Trophoblast cell (in vitro differentiated cells and primary cell): ENCODE measurements around the gene SNRPB. TPM values are rescaled to one million over a fixed set of nuclear protein-coding genes. Genes with fewer than 3 reads are reported as not detected.
A peak's percentile ranks its signal among the peaks of the same experiment; 100 is the strongest.

Source experiments
- DNase-seq, 2 donors: peaks; one replicate each; pipeline ENCODE4 v3.0.0-alpha.2; 2016
- H2AFZ ChIP-seq: 2 replicates; pipeline ENCODE4 v1.6.1; 2013; ENCODE audit warnings: low read length, moderate library complexity, mild to moderate bottlenecking; ENCODE audit not compliant: insufficient read depth, poor library complexity
- H2AK5ac ChIP-seq: 2 replicates; pipeline ENCODE4 v1.6.1; 2013; ENCODE audit warnings: mild to moderate bottlenecking, low read length
- H2BK120ac ChIP-seq: 2 replicates; pipeline ENCODE4 v1.6.1; 2013; ENCODE audit warnings: low read length, mild to moderate bottlenecking, moderate library complexity; ENCODE audit not compliant: insufficient read depth, poor library complexity
- H2BK12ac ChIP-seq: 2 replicates; pipeline ENCODE4 v1.6.1; 2013; ENCODE audit warnings: mild to moderate bottlenecking, low read length, moderate library complexity
- H2BK5ac ChIP-seq: 2 replicates; pipeline ENCODE4 v1.6.1; 2013; ENCODE audit warnings: low read length, low read depth, moderate library complexity, mild to moderate bottlenecking; ENCODE audit not compliant: poor library complexity
- H3K14ac ChIP-seq: 2 replicates; pipeline ENCODE4 v1.6.1; 2013; ENCODE audit warnings: mild to moderate bottlenecking, low read length
- H3K18ac ChIP-seq: 2 replicates; pipeline ENCODE4 v1.6.1; 2013; ENCODE audit warnings: mild to moderate bottlenecking, low read length
- H3K23ac ChIP-seq: 2 replicates; pipeline ENCODE4 v1.6.1; 2013; ENCODE audit warnings: low read length
- H3K27ac ChIP-seq: 2 replicates; pipeline ENCODE4 v1.5.1; 2013; ENCODE audit warnings: low read depth, mild to moderate bottlenecking, inconsistent platforms, low read length, moderate library complexity
- H3K27me3 ChIP-seq: 2 replicates; pipeline ENCODE4 v1.6.1; 2013; ENCODE audit warnings: inconsistent platforms, mild to moderate bottlenecking, low read length, moderate library complexity; ENCODE audit not compliant: insufficient read depth
- H3K36me3 ChIP-seq, 2 experiments: 1 replicate in 1 of 2; 2 replicates in 1 of 2; pipeline ENCODE4 v1.6.1; 2013; ENCODE audit warnings: low read length in 2 of 2, mild to moderate bottlenecking in 2 of 2, moderate library complexity in 1 of 2; ENCODE audit not compliant: insufficient read depth in 2 of 2, control insufficient read depth in 1 of 2
- H3K4ac ChIP-seq: 2 replicates; pipeline ENCODE4 v1.6.1; 2013; ENCODE audit warnings: low read depth, mild to moderate bottlenecking, low read length, moderate library complexity
- H3K4me1 ChIP-seq, 2 experiments: 1 replicate in 1 of 2; 2 replicates in 1 of 2; pipeline ENCODE4 v1.6.1; 2013; ENCODE audit warnings: low read length in 2 of 2, mild to moderate bottlenecking in 2 of 2, moderate library complexity in 1 of 2; ENCODE audit not compliant: insufficient read depth in 2 of 2, control insufficient read depth in 1 of 2
- H3K4me2 ChIP-seq: 2 replicates; pipeline ENCODE4 v1.6.1; 2013; ENCODE audit warnings: inconsistent platforms, mild to moderate bottlenecking, low read length, moderate library complexity
- H3K4me3 ChIP-seq: 2 replicates; pipeline ENCODE4 v1.5.1; 2013; ENCODE audit warnings: mild to moderate bottlenecking, low read depth, low read length, inconsistent platforms
- H3K79me1 ChIP-seq: one replicate; pipeline ENCODE4 v1.6.1; 2013; ENCODE audit warnings: low read length
- H3K79me2 ChIP-seq: 2 replicates; pipeline ENCODE4 v1.6.1; 2013; ENCODE audit warnings: low read length, mild to moderate bottlenecking; ENCODE audit not compliant: control insufficient read depth, insufficient read depth, poor library complexity
- H3K9ac ChIP-seq: 2 replicates; pipeline ENCODE4 v1.6.1; 2013; ENCODE audit warnings: mild to moderate bottlenecking, low read length
- H3K9me3 ChIP-seq: 2 replicates; pipeline ENCODE4 v1.6.1; 2013; ENCODE audit warnings: low read depth, mild to moderate bottlenecking, control low read depth, inconsistent platforms, low read length; ENCODE audit not compliant: insufficient read depth
- H4K12ac ChIP-seq: 2 replicates; pipeline ENCODE4 v1.6.1; 2013; ENCODE audit warnings: low read depth, mild to moderate bottlenecking, low read length, moderate library complexity
- H4K8ac ChIP-seq: 2 replicates; pipeline ENCODE4 v1.6.1; 2013; ENCODE audit warnings: low read depth, mild to moderate bottlenecking, low read length, moderate library complexity
- H4K91ac ChIP-seq: one replicate; pipeline ENCODE4 v1.6.1; 2013; ENCODE audit warnings: low read depth, mild to moderate bottlenecking, low read length, moderate library complexity
- WGBS: extraction: QIAGEN DNeasy Blood & Tissue Kit; methylation state at CpG from one replicate; pipeline ENCODE4 v1.1.7; 2013; ENCODE audit warnings: missing lambda C conversion rate; ENCODE audit not compliant: insufficient read length, insufficient coverage; ENCODE audit errors: extremely low coverage; 5-methylcytosine and 5-hydroxymethylcytosine counted together
- polyA plus RNA-seq: library from polyadenylated mRNA; stranded (reverse); fragments of 200-250 nt; gene quantifications from 2 replicates; pipeline ENCODE4 v1.2.3, GENCODE V29; 2013

The SNRPB gene
- 239 and 247 TPM in 2 replicates for polyA plus RNA-seq

GRCh38 chr20:2470423-2471193, at the start of gene SNRPB:
Gene SNRPB, minus strand, starts transcription at chr20:2470789. Its CDS starts 99 bp downstream, at chr20:2470690.
- Histone ChIP-seq H3K27ac (peak within 1 kb of the TSS; percentile 87), H3K18ac (peak within 1 kb of the TSS; percentile 81), H3K14ac (peak within 1 kb of the TSS; percentile 87), H2AK5ac (peak within 1 kb of the TSS; percentile 75), H3K23ac (no peak within 1 kb of the TSS), H3K4me1 (peaks cover 0 to 5% of the 10 kb centered on the region in 2 experiments), H4K12ac (peak within 1 kb of the TSS; percentile 90), H3K9ac (peak within 1 kb of the TSS; percentile 98), H2AFZ (peak within 1 kb of the TSS; percentile 74), H3K79me1 (peaks cover 9% of the 10 kb centered on the region), H2BK120ac (peak within 1 kb of the TSS; percentile 65), H3K27me3 (no peaks in the 10 kb centered on the region), H3K79me2 (peaks cover 24% of the 10 kb centered on the region), H3K4me2 (peak within 1 kb of the TSS; percentile 88), H2BK5ac (peak within 1 kb of the TSS; percentile 77), H4K8ac (peak within 1 kb of the TSS; percentile 96), H3K9me3 (no peaks in the 10 kb centered on the region), H4K91ac (peak within 1 kb of the TSS; percentile 94), H3K4ac (peak within 1 kb of the TSS; percentile 85), H3K36me3 (peaks cover 12 to 16% of the 10 kb centered on the region in 2 experiments), H3K4me3 (peak within 1 kb of the TSS; percentile 95), H2BK12ac (no peak within 1 kb of the TSS)
- no CpG with 5 or more reads among the region's 53 CpGs for WGBS
- DNase-seq, result peak; percentile 99

- Histone ChIP-seq H3K27me3 (peaks cover 5% of the 10 kb centered on the region), H2BK12ac (no peak overlapping the region), H3K18ac (no peak overlapping the region), H3K79me2 (no peaks in the 10 kb centered on the region), H3K4me2 (no peak overlapping the region), H4K8ac (no peak overlapping the region), H3K14ac (no peak overlapping the region), H3K4me3 (no peak overlapping the region), H3K9ac (no peak overlapping the region), H3K27ac (no peak overlapping the region), H2AFZ (no peak overlapping the region), H3K9me3 (no peaks in the 10 kb centered on the region), H3K23ac (no peak overlapping the region), H3K79me1 (no peaks in the 10 kb centered on the region), H2BK120ac (no peak overlapping the region), H3K4ac (no peak overlapping the region), H4K91ac (no peak overlapping the region), H3K36me3 (no peaks in the 10 kb centered on the region), H2BK5ac (no peak overlapping the region), H3K4me1 (no peaks in the 10 kb centered on the region), H2AK5ac (no peak overlapping the region), H4K12ac (no peak overlapping the region)
- DNase-seq, result no peak
- WGBS, result 100% methylated on average over 2 of the region's 4 CpGs
These were observed 48.7 kb upstream of the SNRPB start for GRCh38 chr20:2519115-2519809.

GRCh38 chr20:2518558-2518957, 48.0 kb upstream of the SNRPB start:
- Histone ChIP-seq H2AFZ (no peak overlapping the region), H3K4me1 (no peaks in the 10 kb centered on the region), H2BK12ac (no peak overlapping the region), H3K9ac (no peak overlapping the region), H2BK120ac (no peak overlapping the region), H3K4me2 (no peak overlapping the region), H2BK5ac (no peak overlapping the region), H3K36me3 (no peaks in the 10 kb centered on the region), H3K27ac (no peak overlapping the region), H3K4ac (no peak overlapping the region), H4K12ac (no peak overlapping the region), H3K4me3 (no peak overlapping the region), H3K23ac (peak overlapping the region; percentile 97), H3K9me3 (no peaks in the 10 kb centered on the region), H2AK5ac (no peak overlapping the region), H3K79me2 (no peaks in the 10 kb centered on the region), H4K8ac (no peak overlapping the region), H4K91ac (no peak overlapping the region), H3K79me1 (no peaks in the 10 kb centered on the region), H3K27me3 (peaks cover 5% of the 10 kb centered on the region), H3K14ac (no peak overlapping the region), H3K18ac (no peak overlapping the region)
- DNase-seq, result no peak
- no CpG with 5 or more reads among the region's 4 CpGs for WGBS

- Histone ChIP-seq H2AK5ac (no peak overlapping the region), H4K91ac (no peak overlapping the region), H4K8ac (no peak overlapping the region), H2BK120ac (no peak overlapping the region), H3K4me1 (no peaks in the 10 kb centered on the region), H3K23ac (no peak overlapping the region), H3K9ac (no peak overlapping the region), H3K9me3 (no peaks in the 10 kb centered on the region), H3K4ac (no peak overlapping the region), H3K79me1 (no peaks in the 10 kb centered on the region), H2BK12ac (no peak overlapping the region), H3K36me3 (no peaks in the 10 kb centered on the region), H3K27me3 (peaks cover 5% of the 10 kb centered on the region), H2AFZ (no peak overlapping the region), H3K4me3 (no peak overlapping the region), H4K12ac (no peak overlapping the region), H3K18ac (no peak overlapping the region), H3K27ac (no peak overlapping the region), H3K14ac (no peak overlapping the region), H3K4me2 (no peak overlapping the region), H3K79me2 (no peaks in the 10 kb centered on the region), H2BK5ac (no peak overlapping the region)
- WGBS, result no CpG with 5 or more reads among the region's 10 CpGs
- DNase-seq, result no peak
These were observed 47.5 kb upstream of the SNRPB start for GRCh38 chr20:2518096-2518495.
